ENCODE data around the gene PKNOX1. TPM values are rescaled to one million over a fixed set of nuclear protein-coding genes. Genes with fewer than 3 reads are reported as not detected.

The PKNOX1 gene
- total RNA-seq, 4 donors from 2014 or later, result 7.7 to 19.6 (median 9.5) TPM

DNA sequence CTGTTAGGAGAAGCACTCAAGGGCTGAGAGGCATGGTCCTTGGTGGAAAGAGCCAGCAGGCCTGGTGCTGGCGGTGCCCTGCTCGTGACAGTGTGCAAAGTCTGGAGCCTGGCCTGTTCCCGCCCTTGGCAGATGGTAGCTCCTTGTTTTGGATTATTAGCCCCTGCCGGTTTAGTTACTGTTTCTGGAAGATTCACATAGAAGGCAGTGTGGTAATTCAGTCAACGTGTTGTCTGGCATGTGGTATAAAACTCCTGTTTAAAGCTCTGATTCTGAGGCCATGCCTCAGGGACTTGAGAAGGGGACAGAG is 6.8 kb downstream of the PKNOX1 start:
- H3K36me3 ChIP-seq, result no peaks in the 10 kb centered on the region
- intact Hi-C loops (cut with DNase I), result no loop called here
- H3K27me3 ChIP-seq, result no peaks in the 10 kb centered on the region
- H3K4me1 ChIP-seq, result peaks cover 0 to 30% (median 9%) of the 10 kb centered on the region in 3 donors
- no peak overlapping the region for H3K27ac ChIP-seq
- no peak for DNase-seq
- H3K9me3 ChIP-seq, result no peaks in the 10 kb centered on the region
- TF ChIP-seq, protein P1, sequence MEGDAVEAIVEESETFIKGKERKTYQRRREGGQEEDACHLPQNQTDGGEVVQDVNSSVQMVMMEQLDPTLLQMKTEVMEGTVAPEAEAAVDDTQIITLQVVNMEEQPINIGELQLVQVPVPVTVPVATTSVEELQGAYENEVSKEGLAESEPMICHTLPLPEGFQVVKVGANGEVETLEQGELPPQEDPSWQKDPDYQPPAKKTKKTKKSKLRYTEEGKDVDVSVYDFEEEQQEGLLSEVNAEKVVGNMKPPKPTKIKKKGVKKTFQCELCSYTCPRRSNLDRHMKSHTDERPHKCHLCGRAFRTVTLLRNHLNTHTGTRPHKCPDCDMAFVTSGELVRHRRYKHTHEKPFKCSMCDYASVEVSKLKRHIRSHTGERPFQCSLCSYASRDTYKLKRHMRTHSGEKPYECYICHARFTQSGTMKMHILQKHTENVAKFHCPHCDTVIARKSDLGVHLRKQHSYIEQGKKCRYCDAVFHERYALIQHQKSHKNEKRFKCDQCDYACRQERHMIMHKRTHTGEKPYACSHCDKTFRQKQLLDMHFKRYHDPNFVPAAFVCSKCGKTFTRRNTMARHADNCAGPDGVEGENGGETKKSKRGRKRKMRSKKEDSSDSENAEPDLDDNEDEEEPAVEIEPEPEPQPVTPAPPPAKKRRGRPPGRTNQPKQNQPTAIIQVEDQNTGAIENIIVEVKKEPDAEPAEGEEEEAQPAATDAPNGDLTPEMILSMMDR (IDR thresholded peaks at IDR 0.05), result no peak
- no peak for TF ChIP-seq POLR2A (IDR thresholded peaks at IDR 0.05)
- no peak overlapping the region for H3K4me3 ChIP-seq
- whole genome bisulfite sequencing, 2 donors, result 62 to 78% methylated on average over 5 of the region's 5 CpGs

DNA sequence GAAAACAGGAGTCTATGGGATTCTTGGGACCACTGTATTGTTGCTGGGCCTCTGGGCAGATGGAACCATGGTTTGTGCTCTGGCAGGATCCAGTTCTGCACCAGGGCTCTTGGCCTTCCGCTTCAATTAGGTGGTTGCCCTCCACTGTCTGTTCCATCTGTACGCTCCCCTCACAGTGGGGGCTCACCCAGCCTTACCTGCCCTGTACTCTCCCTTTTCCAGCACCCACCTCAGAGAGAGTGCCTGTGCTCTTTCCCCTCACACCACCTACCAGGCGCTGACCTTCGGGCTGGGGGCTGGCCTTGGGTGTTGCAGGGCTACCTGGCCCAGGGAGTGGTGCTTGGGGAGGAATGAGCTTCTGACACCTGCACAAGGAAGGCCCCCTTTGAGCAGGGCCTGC is 7.5 kb downstream of the PKNOX1 start:
- Histone ChIP-seq H3K4me3 (no peak overlapping the region), H3K27me3 (no peaks in the 10 kb centered on the region), H3K27ac (no peak overlapping the region), H3K36me3 (no peaks in the 10 kb centered on the region), H3K9me3 (no peaks in the 10 kb centered on the region), H3K4me1 (peaks cover 0 to 23% (median 3%) of the 10 kb centered on the region in 3 donors)
- no peak for TF ChIP-seq POLR2A (IDR thresholded peaks at IDR 0.05)
- TF ChIP-seq, protein P1 (IDR thresholded peaks at IDR 0.05), result no peak
- no peak for DNase-seq
- 90 to 100% methylated on average over 2 to 4 of the region's 4 CpGs for WGBS, 2 donors
- intact Hi-C loops (cut with DNase I), result no loop called here

DNA sequence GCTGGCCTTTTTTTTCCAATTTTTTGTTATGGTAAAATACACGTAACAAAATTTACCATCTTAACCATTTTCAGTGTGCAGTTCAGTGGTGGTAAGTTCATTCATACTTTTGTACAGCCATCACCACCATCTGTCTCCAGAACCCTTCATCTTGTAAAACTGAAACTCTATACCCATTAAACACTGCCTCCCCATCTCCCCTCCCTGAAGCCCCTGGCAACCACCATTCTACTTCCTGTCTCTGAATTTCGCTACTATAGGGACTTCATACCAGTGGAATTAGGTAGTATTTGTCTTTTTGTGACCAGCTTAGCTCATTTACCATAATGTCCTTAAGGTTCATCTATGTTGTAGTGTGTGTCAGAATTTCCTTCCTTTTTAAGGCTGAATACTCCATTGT is 8.7 kb downstream of the PKNOX1 start:
- WGBS, 2 donors, result 82 to 87% methylated on average over 2 of the region's 2 CpGs
- no peak overlapping the region for H3K27ac ChIP-seq
- H3K27me3 ChIP-seq, result no peaks in the 10 kb centered on the region
- TF ChIP-seq POLR2A (IDR thresholded peaks at IDR 0.05), result no peak
- TF ChIP-seq, protein P1 (IDR thresholded peaks at IDR 0.05), result no peak
- H3K4me3 ChIP-seq, result no peak overlapping the region
- H3K4me1 ChIP-seq, result peaks cover 0 to 23% (median 3%) of the 10 kb centered on the region in 3 donors
- DNase-seq, result no peak
- no peaks in the 10 kb centered on the region for H3K36me3 ChIP-seq
- intact Hi-C loops (cut with DNase I), result no loop called here
- no peaks in the 10 kb centered on the region for H3K9me3 ChIP-seq

DNA sequence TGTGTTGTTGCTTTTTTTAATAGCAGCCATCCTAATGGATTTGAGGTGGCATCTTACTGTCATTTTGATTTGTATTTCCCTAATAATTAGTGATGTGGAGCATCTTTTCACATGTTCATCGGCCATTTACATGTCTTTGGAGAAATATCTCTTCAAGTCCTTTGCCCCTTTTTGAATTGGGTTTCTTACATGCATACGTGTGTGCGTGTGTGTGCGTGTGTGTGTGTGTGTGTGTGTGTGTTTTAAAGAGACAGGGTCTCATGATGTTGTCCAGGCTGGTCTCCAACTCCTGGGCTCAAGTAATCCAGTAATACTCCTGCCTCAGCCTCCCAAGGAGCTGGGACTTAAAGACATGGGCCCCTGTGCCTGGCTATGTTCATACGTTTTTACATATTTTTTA is 9.5 kb downstream of the PKNOX1 start:
- H3K27ac ChIP-seq, result no peak overlapping the region
- H3K4me1 ChIP-seq, result peaks cover 0 to 23% (median 3%) of the 10 kb centered on the region in 3 donors
- no peaks in the 10 kb centered on the region for H3K9me3 ChIP-seq
- TF ChIP-seq POLR2A (IDR thresholded peaks at IDR 0.05), result no peak
- TF ChIP-seq, protein P1 (IDR thresholded peaks at IDR 0.05), result no peak
- DNase-seq, result no peak
- WGBS, 2 donors, result 81 to 83% methylated on average over 5 of the region's 5 CpGs
- H3K36me3 ChIP-seq, result no peaks in the 10 kb centered on the region
- H3K27me3 ChIP-seq, result no peaks in the 10 kb centered on the region
- no peak overlapping the region for H3K4me3 ChIP-seq
- intact Hi-C loops (cut with DNase I), result no loop called here

DNA sequence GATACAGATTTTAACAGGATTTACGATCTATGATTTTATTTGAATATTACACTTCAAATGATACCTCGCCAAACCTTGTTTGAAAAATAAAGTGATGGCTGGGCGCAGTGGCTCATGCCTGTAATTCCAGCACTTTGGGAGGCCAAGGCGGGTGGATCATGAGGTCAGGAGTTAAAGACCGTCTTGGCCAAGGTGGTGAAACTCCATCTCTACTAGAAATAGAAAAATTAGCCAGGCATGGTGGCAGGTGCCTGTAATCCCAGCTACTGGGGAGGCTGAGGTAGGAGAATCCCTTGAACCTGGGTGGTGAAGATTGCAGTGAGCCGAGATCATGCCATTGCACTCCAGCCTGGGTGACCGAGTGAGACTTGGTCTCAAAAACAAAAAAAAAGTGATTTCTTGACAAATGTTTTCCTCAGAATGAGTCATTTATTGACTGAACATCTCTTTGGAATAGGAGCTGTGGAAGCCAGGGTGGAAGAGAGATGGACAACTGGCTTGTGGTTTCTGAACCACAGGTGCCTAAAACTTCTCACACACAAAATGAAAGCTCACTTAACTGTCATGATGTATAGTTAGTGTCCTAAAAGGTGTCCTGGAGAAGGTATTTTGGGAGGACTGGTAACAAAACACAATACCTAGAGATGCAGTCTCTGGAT is 11.9 kb downstream of the PKNOX1 start:
- WGBS, 2 donors, result 83 to 90% methylated on average over 7 of the region's 7 CpGs
- no peaks in the 10 kb centered on the region for H3K36me3 ChIP-seq
- H3K4me3 ChIP-seq, result no peak overlapping the region
- peaks cover 0 to 8% (median 3%) of the 10 kb centered on the region in 3 donors for H3K4me1 ChIP-seq
- DNase-seq, result no peak
- intact Hi-C loops (cut with DNase I), result no loop called here
- TF ChIP-seq POLR2A (IDR thresholded peaks at IDR 0.05), result no peak
- TF ChIP-seq, protein P1 (IDR thresholded peaks at IDR 0.05), result no peak
- no peaks in the 10 kb centered on the region for H3K27me3 ChIP-seq
- H3K27ac ChIP-seq, result no peak overlapping the region
- no peaks in the 10 kb centered on the region for H3K9me3 ChIP-seq

Data from esophagus squamous epithelium (tissue), 5 donors.